Left lung (tissue), 10 donors: Measurements from ENCODE around the gene ASXL1. TPM values are rescaled to one million over a fixed set of nuclear protein-coding genes. Genes with fewer than 3 reads are reported as not detected.
"Not testable (repeated sequence)": the region's sequence is repeated elsewhere in the genome, so short reads cannot be mapped to it uniquely, and the experiment has no call there.

Experiments
- ATAC-seq: fragments of 200-7000 bp; cut with Tn5 transposase; one replicate; pipeline ENCODE4 v1.9.1; 2020; ENCODE audit warnings: moderate library complexity
- DNase-seq, 4 donors: peaks; one replicate each; pipeline ENCODE4 v3.0.0-alpha.2; 2013 to 2020
- H3K27ac ChIP-seq, 2 donors: fragments of 200-600 bp; sonication (generic) in 1 of 2; one replicate each; pipeline versions ENCODE4 v1.5.0 to v1.8.0; 2020 to 2021
- H3K27me3 ChIP-seq, 2 donors: fragments of 200-600 bp; sonication (generic) in 1 of 2; one replicate each; pipeline versions ENCODE4 v1.5.0 to v1.8.0; 2020 to 2021
- H3K36me3 ChIP-seq, 2 donors: fragments of 200-600 bp; sonication (generic) in 1 of 2; one replicate each; pipeline versions ENCODE4 v1.5.0 to v1.8.0; 2020 to 2021
- H3K4me1 ChIP-seq, 2 donors: fragments of 200-600 bp; one replicate each; pipeline ENCODE4 v1.8.0; 2021
- H3K4me3 ChIP-seq, 2 donors: fragments of 200-600 bp; sonication (generic) in 1 of 2; one replicate each; pipeline versions ENCODE4 v1.5.0 to v1.8.0; 2020 to 2021; ENCODE audit warnings: mild to moderate bottlenecking in 1 of 2
- H3K9me3 ChIP-seq, 2 donors: fragments of 200-600 bp; sonication (generic) in 1 of 2; one replicate each; pipeline versions ENCODE4 v1.5.0 to v1.8.0; 2020 to 2021
- CTCF ChIP-seq, 2 donors: fragments of 200-600 bp; sonication (generic) in 1 of 2; IDR thresholded peaks; one replicate each; pipeline versions ENCODE4 v1.5.0 to v1.8.0; 2021; ENCODE audit warnings: antibody characterized with exemption in 2 of 2
- intact Hi-C, 2 donors: fragments of 100-400 bp; cut with DNase I; formaldehyde crosslinking; loops; one replicate each; pipeline versions ENCODE4 v1.11.2 to v1.14.2; 2022
- polyA plus RNA-seq, 6 donors: library from polyadenylated mRNA; unstranded; fragments of 120-200 nt; gene quantifications; one replicate each; pipeline ENCODE4 v1.2.1, GENCODE V29; 2013; ENCODE audit not compliant: insufficient read length in 6 of 6
- total RNA-seq, 2 donors: library from RNA; stranded (reverse); fragmentation: NEBNext Ultra II Directional; extraction: Animal tissue kit (Norgen Biotek cat#: 25700); gene quantifications; one replicate each; pipeline ENCODE4 v1.2.1, GENCODE V29; 2021
- donor health status: DM: no; HTN: yes; CAD: no.
- donor health status: DM: no; HTN: no; CAD: no.

The ASXL1 gene
- total and polyA plus RNA-seq, 8 donors: 51.1 to 90.0 (median 81.1) TPM

- H3K4me3 ChIP-seq: no peak overlapping the region
- peak overlapping the region; percentile 46 to 57 for H3K27ac ChIP-seq
- H3K9me3 ChIP-seq: no peaks in the 10 kb centered on the region
- TF ChIP-seq CTCF (IDR thresholded peaks at IDR 0.05): no peak
- intact Hi-C loops: no loop called here
- no peaks in the 10 kb centered on the region for H3K36me3 ChIP-seq
- DNase-seq (no peak), ATAC-seq (no peak)
- no peaks in the 10 kb centered on the region for H3K27me3 ChIP-seq
- H3K4me1 ChIP-seq: peaks cover 8 to 47% of the 10 kb centered on the region in 2 donors
These were observed 20.0 kb upstream of the ASXL1 start for GRCh38 chr20:32337937-32338661.

DNA sequence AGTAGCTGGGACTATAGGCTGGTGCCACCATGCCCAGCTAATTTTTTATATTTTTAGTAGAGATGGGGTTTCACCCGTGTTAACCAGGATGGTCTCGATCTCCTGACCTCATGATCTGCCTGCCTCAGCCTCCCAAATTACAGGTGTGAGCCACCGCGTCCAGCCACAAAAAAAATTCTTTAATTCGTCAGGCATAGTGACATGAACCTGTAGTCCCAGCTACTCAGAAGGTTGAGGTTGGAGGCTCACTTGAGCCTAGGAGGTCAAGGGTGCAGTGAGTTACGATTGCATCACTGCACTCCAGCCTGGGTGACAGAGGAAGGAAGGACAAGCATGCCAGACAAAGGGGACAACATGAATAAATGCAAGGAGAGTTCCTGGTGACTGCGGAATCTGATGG, 19.5 kb upstream of the ASXL1 start:
- ATAC-seq (peak; percentile 73), DNase-seq (peak in 1 of 4 donors; percentile 74)
- Histone ChIP-seq H3K27me3 (no peaks in the 10 kb centered on the region), H3K9me3 (no peaks in the 10 kb centered on the region), H3K4me3 (no peak overlapping the region), H3K27ac (peak overlapping the region; percentile 46 to 57), H3K36me3 (no peaks in the 10 kb centered on the region), H3K4me1 (peaks cover 8 to 42% of the 10 kb centered on the region in 2 donors)
- TF ChIP-seq CTCF (IDR thresholded peaks at IDR 0.05): no peak
- intact Hi-C loops: no loop called here

DNA sequence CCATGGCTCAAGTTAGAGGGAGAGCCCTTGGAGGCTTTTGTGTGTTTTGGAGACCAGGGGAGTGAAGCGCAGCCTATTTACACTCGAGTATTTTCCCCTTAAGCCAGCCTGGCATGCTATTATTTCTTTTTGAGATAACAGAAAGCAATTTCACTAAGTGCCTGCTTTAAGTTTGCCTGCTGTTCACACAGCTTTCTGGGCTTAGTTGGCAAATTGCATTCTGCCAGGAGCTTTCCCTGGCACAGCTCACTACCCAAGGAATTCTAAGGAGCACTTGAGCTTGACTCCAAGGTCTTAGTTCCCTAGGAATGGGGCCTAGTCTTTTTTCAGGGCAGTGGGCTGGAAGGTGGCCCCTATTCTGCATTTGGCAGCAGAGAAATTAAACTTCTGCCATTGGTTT, 19.0 kb upstream of the ASXL1 start:
- Histone ChIP-seq H3K27me3 (no peaks in the 10 kb centered on the region), H3K27ac (peak overlapping the region; percentile 46 to 57), H3K9me3 (no peaks in the 10 kb centered on the region), H3K36me3 (no peaks in the 10 kb centered on the region), H3K4me1 (peaks cover 7 to 37% of the 10 kb centered on the region in 2 donors), H3K4me3 (no peak overlapping the region)
- intact Hi-C loops: no loop called here
- ATAC-seq (peak; percentile 78), DNase-seq (peak in 1 of 4 donors; percentile 41)
- no peak for TF ChIP-seq CTCF (IDR thresholded peaks at IDR 0.05)

DNA sequence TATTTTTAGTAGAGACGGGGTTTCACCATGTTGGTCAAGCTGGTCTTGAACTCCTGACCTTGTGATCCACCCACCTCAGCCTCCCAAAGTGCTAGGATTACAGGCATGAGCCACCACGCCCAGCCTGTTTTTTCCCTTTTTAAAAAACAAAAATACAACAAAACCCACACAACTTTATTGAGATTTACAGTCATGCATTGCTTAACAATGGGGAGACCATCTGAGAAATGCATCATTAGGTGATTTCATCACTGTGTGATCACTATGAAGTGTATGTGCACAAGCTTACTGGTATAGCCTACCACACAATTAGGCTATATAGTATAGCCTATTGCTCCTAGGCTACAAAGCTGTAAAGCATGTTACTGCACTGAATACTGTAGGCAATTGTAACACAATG, 17.1 kb upstream of the ASXL1 start:
- DNase-seq, H3K27ac ChIP-seq, H3K9me3 ChIP-seq, H3K36me3 ChIP-seq, ATAC-seq, intact Hi-C loops, H3K4me3 ChIP-seq, H3K27me3 ChIP-seq: not testable (repeated sequence)
- peaks cover 3 to 25% of the 10 kb centered on the region in 2 donors for H3K4me1 ChIP-seq

GRCh38 chr20:32343439-32343838, 14.7 kb upstream of the ASXL1 start:
- no peak for TF ChIP-seq CTCF (IDR thresholded peaks at IDR 0.05)
- Histone ChIP-seq H3K4me1 (peaks cover 0 to 9% of the 10 kb centered on the region in 2 donors), H3K27me3 (no peaks in the 10 kb centered on the region), H3K9me3 (no peaks in the 10 kb centered on the region), H3K36me3 (no peaks in the 10 kb centered on the region), H3K4me3 (no peak overlapping the region), H3K27ac (no peak overlapping the region)
- intact Hi-C loops: no loop called here
- DNase-seq: no peak
- ATAC-seq: peak; percentile 21
